ENCODE results near the gene STRIT1.
"Not testable (repeated sequence)": the region's sequence is repeated elsewhere in the genome, so short reads cannot be mapped to it uniquely, and the experiment has no call there.

Gene STRIT1

DNA sequence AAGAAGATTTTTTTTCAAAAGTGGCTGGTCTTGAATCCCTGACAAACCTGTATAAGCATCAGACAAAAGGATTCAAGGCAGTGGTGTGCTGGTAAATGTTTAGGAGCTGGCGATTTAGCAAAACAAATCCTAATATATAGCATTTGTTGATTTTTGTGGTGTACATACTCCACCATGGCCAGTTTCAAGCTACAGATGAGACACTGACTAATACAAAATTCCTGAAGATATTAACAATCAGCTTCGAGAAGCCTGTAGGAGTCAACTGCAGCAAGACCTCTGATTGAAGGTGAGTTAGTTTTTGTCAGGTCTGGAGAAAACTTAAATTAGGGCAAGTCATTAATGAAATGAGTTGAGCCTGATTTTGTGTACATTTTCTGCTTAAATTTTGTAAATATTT is 6.7 kb downstream of the STRIT1 start:
- H3K27ac ChIP-seq (ENCODE audit: low read depth, low read length) = no peak overlapping the region
- H3K9ac ChIP-seq (ENCODE audit: low read length) = no peak overlapping the region
- H3K27me3 ChIP-seq (ENCODE audit: control insufficient read depth in 1 of 2, insufficient read depth in 2 of 2, low read length in 2 of 2) = no peaks in the 10 kb centered on the region
- H3K9me3 ChIP-seq (ENCODE audit: low read length) = no peaks in the 10 kb centered on the region
- H3K4me1 ChIP-seq (ENCODE audit: insufficient read depth, low read length) = no peaks in the 10 kb centered on the region
- H3K36me3 ChIP-seq (ENCODE audit: insufficient read depth, low read length) = no peaks in the 10 kb centered on the region
- no peak overlapping the region for H3K4me3 ChIP-seq (ENCODE audit: low read depth in 1 of 2, low read length in 2 of 2)

DNA sequence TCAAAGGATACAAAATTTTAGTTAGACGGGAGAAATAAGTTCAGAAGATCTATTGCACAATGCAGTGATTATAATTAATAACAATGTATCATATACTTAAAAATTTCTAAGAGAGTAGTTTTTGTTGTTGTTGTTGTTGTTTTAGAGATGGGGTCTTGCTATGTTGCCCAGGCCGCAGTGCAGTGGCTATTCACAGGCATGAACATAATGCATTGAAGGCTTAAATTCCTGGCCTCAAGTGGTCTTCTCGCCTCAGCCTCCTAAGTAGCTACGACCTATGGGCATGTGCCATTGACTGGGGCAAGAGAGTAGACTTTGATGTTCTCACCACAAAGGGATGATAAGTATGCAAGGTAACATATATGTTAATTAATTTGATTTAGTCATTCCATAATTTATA is 7.5 kb downstream of the STRIT1 start:
- no peaks in the 10 kb centered on the region for H3K27me3 ChIP-seq (ENCODE audit: control insufficient read depth in 1 of 2, insufficient read depth in 2 of 2, low read length in 2 of 2)
- no peaks in the 10 kb centered on the region for H3K4me1 ChIP-seq (ENCODE audit: insufficient read depth, low read length)
- H3K36me3 ChIP-seq (ENCODE audit: insufficient read depth, low read length) = no peaks in the 10 kb centered on the region
- no peak overlapping the region for H3K4me3 ChIP-seq (ENCODE audit: low read depth in 1 of 2, low read length in 2 of 2)
- no peak overlapping the region for H3K9ac ChIP-seq (ENCODE audit: low read length)
- no peak overlapping the region for H3K27ac ChIP-seq (ENCODE audit: low read depth, low read length)
- H3K9me3 ChIP-seq (ENCODE audit: low read length) = no peaks in the 10 kb centered on the region

DNA sequence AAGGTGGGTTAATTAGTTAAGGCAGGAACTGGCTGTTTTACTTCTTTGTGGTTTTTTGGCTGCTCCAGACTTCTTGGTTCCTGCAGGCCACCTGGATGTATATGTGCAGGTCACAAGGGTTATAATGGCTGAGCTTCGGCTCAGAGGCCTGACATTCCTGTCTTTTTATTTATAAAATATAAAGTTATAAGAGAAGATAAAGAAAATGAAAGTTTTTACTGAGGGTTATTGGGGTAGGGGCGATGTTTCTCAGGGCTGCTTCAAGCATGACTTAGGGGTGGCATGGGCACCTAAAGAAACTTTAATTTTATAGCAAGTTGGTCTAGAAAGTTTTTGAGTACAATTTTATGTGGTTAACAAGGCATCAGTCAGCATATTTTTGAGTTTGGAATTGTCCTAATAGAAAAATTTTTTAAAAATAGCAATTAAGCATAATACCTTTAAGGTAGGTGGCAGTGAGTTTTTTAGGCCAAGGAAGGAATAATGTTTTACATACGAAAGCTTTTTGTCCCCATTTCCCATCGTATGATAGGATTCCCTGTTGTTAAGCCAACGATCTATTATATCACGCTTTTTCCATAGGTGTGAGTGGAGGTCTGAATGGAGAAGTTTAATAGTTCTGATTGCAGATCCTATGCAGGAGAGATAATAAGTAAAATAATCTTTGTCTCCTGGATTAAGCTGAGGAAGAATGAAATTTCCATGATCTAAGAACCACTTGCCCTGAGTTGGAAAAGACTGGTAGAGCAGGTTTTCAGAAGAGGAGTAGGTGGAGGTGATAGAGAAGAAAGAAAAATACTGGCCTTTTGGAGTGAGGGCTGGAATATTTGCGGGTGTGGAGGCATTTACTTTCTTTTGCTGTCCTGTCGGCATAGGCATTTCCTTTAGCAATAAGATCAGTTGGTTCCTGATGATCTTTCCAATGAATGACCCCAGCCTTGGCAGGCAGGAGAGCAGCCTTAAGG is 10.1 kb downstream of the STRIT1 start:
- no peaks in the 10 kb centered on the region for H3K9me3 ChIP-seq (ENCODE audit: low read length)
- H3K36me3 ChIP-seq (ENCODE audit: insufficient read depth, low read length) = no peaks in the 10 kb centered on the region
- no peak overlapping the region for H3K4me3 ChIP-seq (ENCODE audit: low read depth in 1 of 2, low read length in 2 of 2)
- no peaks in the 10 kb centered on the region for H3K4me1 ChIP-seq (ENCODE audit: insufficient read depth, low read length)
- no peak overlapping the region for H3K9ac ChIP-seq (ENCODE audit: low read length)
- H3K27ac ChIP-seq (ENCODE audit: low read depth, low read length) = no peak overlapping the region
- no peaks in the 10 kb centered on the region for H3K27me3 ChIP-seq (ENCODE audit: control insufficient read depth in 1 of 2, insufficient read depth in 2 of 2, low read length in 2 of 2)

DNA sequence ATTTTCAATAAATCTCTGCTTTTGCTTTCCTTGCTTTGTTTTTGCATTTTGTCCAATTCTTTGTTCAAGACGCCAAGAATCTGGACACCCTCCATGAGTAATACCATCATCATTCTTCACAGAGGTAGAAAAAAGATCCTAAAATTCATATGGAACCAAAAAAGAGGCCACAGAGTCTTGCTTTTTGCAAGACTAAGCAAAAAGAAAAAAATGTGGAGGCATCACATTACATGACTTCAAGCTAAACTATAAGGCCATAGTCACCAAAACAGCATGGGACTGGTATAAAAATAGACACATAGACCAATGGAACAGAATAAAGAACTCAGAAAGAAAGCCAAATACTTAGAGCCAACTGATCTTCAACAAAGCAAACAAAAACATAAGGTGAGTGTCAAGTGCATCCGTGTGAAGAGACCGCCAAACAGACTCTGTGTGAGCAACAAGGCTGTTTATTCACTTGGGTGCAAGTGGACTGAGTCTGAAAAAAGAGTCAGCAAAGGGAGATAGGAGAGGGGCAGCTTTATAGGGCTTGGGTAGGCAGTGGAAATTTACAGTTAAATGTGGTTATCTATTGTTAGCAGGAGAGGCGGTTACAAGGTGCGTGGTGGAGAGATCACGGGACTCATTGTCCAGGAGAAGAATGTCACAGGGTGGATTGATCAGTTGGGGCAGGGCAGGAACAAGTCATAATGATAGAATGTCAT is 10.9 kb downstream of the STRIT1 start:
- H3K27ac ChIP-seq (ENCODE audit: low read depth, low read length) = no peak overlapping the region
- no peaks in the 10 kb centered on the region for H3K4me1 ChIP-seq (ENCODE audit: insufficient read depth, low read length)
- no peaks in the 10 kb centered on the region for H3K9me3 ChIP-seq (ENCODE audit: low read length)
- H3K4me3 ChIP-seq (ENCODE audit: low read depth in 1 of 2, low read length in 2 of 2) = no peak overlapping the region
- H3K27me3 ChIP-seq (ENCODE audit: control insufficient read depth in 1 of 2, insufficient read depth in 2 of 2, low read length in 2 of 2) = no peaks in the 10 kb centered on the region
- no peaks in the 10 kb centered on the region for H3K36me3 ChIP-seq (ENCODE audit: insufficient read depth, low read length)
- no peak overlapping the region for H3K9ac ChIP-seq (ENCODE audit: low read length)

DNA sequence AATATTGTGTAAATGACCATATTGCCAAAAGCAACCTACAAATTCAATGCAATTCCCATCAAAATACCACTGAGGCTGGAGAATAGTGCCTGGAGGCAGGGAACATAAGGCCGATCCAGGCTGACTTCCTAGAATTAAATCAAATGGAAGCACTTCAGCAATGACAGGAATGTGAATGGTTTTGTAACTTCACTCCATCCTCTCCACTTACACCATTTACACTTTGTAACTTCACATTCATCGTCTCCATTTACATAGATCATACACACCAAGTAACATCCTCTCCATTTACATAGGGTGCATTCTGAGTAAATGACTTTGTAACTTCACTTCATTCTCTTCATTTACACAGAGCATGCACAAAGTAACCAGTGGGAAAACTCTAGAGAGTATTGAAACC is 11.6 kb downstream of the STRIT1 start:
- Histone ChIP-seq H3K9ac (ENCODE audit: low read length) (no peak overlapping the region), H3K36me3 (ENCODE audit: insufficient read depth, low read length) (no peaks in the 10 kb centered on the region), H3K4me1 (ENCODE audit: insufficient read depth, low read length) (no peaks in the 10 kb centered on the region), H3K27me3 (ENCODE audit: control insufficient read depth in 1 of 2, insufficient read depth in 2 of 2, low read length in 2 of 2) (no peaks in the 10 kb centered on the region), H3K27ac (ENCODE audit: low read depth, low read length) (no peak overlapping the region), H3K9me3 (ENCODE audit: low read length) (no peaks in the 10 kb centered on the region), H3K4me3 (ENCODE audit: low read depth in 1 of 2, low read length in 2 of 2) (no peak overlapping the region)

DNA sequence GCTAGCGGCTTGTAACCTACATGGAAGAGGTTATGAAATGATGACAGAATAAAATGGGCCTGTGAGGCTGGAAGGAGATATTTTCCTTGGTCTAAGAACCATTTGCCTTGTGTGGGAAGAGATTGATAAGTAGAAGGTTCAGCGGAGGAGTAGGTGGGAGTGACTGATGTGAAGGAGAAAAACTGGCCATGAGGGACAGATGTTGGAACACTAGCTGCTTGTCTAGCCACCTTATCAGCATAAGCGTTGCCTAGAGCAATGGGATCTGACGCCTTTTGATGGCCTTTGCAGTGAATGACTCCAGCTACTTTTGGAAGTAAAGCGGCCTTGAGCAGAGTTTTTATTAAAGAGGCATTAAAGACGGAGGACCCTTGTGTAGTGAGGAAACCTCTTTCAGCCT is 17.4 kb downstream of the STRIT1 start:
- H3K27me3 ChIP-seq (ENCODE audit: control insufficient read depth in 1 of 2, insufficient read depth in 2 of 2, low read length in 2 of 2); H3K9ac ChIP-seq (ENCODE audit: low read length); H3K4me3 ChIP-seq (ENCODE audit: low read depth in 1 of 2, low read length in 2 of 2); H3K4me1 ChIP-seq (ENCODE audit: insufficient read depth, low read length); H3K9me3 ChIP-seq (ENCODE audit: low read length); H3K27ac ChIP-seq (ENCODE audit: low read depth, low read length); H3K36me3 ChIP-seq (ENCODE audit: insufficient read depth, low read length): not testable (repeated sequence)

DNA sequence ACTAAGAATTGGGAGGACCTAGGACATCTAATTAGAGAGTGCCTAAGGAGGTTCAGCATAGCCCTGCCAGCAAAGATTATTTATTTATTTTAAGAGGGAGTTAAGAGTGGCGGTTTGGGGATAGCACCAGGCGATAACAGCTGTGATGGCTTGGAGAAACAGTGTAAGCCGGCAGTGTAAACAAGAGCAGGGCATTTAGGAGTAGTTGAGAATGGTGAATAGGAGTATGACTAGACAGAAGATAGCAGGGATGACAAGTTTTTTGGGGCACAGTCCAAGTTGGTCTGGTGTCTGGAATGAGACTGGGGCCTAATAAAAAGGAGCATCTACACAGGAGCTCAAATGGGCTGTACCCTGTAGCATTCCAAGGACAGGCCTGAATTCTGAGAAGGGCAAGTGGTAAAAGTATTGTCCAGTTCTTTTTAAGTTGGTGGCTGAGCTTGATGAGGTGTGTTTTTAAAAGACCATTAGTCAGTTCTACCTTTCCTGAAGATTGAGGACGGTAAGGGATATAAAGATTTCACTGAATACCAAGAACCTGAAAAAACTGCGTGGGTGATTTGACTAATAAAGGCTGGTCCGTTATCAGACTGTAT is 18.2 kb downstream of the STRIT1 start:
- not testable (repeated sequence) for H3K4me1 ChIP-seq (ENCODE audit: insufficient read depth, low read length); H3K27me3 ChIP-seq (ENCODE audit: control insufficient read depth in 1 of 2, insufficient read depth in 2 of 2, low read length in 2 of 2); H3K9ac ChIP-seq (ENCODE audit: low read length); H3K4me3 ChIP-seq (ENCODE audit: low read depth in 1 of 2, low read length in 2 of 2); H3K27ac ChIP-seq (ENCODE audit: low read depth, low read length); H3K9me3 ChIP-seq (ENCODE audit: low read length); H3K36me3 ChIP-seq (ENCODE audit: insufficient read depth, low read length)

DNA sequence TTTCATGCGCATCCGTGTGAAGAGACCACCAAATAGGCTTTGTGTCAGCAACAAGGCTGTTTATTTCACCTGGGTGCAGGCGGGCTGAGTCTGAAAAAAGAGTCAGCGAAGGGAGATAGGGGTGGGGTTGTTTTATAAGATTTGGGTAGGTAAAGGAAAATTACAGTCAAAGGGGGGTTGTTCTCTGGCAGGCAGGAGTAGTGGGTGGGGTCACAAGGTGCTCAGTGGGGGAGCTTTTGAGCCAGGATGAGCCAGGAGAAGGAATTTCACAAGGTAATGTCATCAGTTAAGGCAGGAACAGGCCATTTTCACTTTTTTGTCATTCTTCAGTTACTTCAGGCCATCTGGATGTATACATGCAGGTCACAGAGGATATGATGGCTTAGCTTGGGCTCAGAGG is 19.0 kb downstream of the STRIT1 start:
- H3K4me3 ChIP-seq (ENCODE audit: low read depth in 1 of 2, low read length in 2 of 2); H3K36me3 ChIP-seq (ENCODE audit: insufficient read depth, low read length); H3K27ac ChIP-seq (ENCODE audit: low read depth, low read length); H3K9ac ChIP-seq (ENCODE audit: low read length); H3K4me1 ChIP-seq (ENCODE audit: insufficient read depth, low read length); H3K9me3 ChIP-seq (ENCODE audit: low read length); H3K27me3 ChIP-seq (ENCODE audit: control insufficient read depth in 1 of 2, insufficient read depth in 2 of 2, low read length in 2 of 2): not testable (repeated sequence)

DNA sequence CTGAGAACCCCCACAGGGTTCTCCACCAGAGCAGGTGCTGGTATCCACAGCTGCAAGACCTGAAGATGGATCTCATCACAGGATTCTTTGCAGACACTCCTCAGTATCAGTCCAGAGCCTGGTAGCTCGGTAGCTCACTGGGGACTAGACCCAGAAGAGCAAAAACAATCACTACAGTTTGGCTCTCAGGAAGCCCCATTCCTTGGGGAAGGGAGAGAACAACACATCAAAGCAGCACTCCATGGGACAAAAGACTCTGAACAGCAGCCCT is 22.2 kb downstream of the STRIT1 start:
- Histone ChIP-seq H3K9me3 (ENCODE audit: low read length) (no peaks in the 10 kb centered on the region), H3K4me3 (ENCODE audit: low read depth in 1 of 2, low read length in 2 of 2) (no peak overlapping the region), H3K4me1 (ENCODE audit: insufficient read depth, low read length) (no peaks in the 10 kb centered on the region), H3K36me3 (ENCODE audit: insufficient read depth, low read length) (no peaks in the 10 kb centered on the region), H3K9ac (ENCODE audit: low read length) (no peak overlapping the region), H3K27me3 (ENCODE audit: control insufficient read depth in 1 of 2, insufficient read depth in 2 of 2, low read length in 2 of 2) (no peaks in the 10 kb centered on the region), H3K27ac (ENCODE audit: low read depth, low read length) (no peak overlapping the region)

DNA sequence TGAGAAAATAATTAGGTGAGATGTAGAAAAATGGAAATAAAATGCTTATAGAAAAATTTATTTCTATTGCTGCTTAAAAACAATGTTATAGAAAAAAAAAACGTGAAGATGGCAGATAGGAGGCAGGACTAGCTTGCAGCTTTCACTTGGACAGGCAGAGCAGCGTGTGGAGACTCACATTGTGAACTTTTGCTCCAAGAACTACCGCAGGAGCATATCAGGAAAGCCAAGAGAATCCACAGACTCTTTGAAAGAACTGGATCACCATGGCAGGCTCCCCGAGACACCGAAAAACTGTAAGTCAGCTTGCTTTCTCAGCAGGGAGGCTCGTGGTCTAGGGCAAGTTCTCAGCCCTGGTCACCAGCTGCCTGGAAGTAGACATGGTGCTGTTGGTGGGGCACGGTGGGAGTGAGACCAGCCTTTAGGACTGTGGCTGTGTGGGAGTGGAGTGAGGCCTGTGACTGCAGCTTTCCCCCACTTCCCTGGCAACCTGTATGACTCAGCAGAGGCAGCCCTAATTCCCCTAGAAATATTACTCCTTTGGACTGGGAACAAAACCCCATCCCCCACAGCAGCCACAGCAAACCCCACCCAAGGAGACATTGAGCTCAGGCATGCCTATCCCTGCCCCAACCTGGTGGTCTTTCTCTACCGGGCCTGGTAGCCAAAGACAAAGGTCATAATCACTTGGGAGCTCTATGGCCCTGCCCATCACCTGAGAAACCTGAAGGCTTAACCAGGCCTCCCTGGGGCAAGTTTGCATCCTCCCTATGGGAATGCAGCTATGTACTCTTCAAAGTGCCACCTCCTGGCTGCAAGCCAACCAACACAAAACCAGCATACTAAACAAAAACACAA is 22.8 kb downstream of the STRIT1 start:
- H3K4me3 ChIP-seq (ENCODE audit: low read depth in 1 of 2, low read length in 2 of 2) = no peak overlapping the region
- H3K9ac ChIP-seq (ENCODE audit: low read length) = no peak overlapping the region
- H3K4me1 ChIP-seq (ENCODE audit: insufficient read depth, low read length) = no peaks in the 10 kb centered on the region
- H3K9me3 ChIP-seq (ENCODE audit: low read length) = no peaks in the 10 kb centered on the region
- no peaks in the 10 kb centered on the region for H3K27me3 ChIP-seq (ENCODE audit: control insufficient read depth in 1 of 2, insufficient read depth in 2 of 2, low read length in 2 of 2)
- H3K36me3 ChIP-seq (ENCODE audit: insufficient read depth, low read length) = no peaks in the 10 kb centered on the region
- no peak overlapping the region for H3K27ac ChIP-seq (ENCODE audit: low read depth, low read length)

DNA sequence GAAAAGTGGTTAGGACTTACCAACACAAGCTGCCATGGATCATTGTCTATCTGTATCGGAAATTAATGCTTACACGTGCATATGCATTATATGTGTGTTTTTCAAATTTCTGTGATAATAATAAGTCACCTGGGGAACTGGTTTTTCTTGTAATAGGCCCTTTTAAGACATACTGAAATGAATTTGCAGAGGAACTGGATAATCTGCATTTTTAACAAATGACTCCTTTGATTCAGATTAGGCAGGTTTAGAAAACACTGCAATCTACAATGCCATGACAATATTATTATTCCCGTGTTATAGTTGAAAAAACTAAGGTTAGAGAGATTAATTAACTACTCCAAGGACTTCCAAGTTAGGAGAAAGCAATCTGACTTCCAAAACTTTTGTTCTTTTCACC is 23.4 kb downstream of the STRIT1 start:
- Histone ChIP-seq H3K9ac (ENCODE audit: low read length) (no peak overlapping the region), H3K4me1 (ENCODE audit: insufficient read depth, low read length) (no peaks in the 10 kb centered on the region), H3K4me3 (ENCODE audit: low read depth in 1 of 2, low read length in 2 of 2) (no peak overlapping the region), H3K9me3 (ENCODE audit: low read length) (no peaks in the 10 kb centered on the region), H3K27ac (ENCODE audit: low read depth, low read length) (no peak overlapping the region), H3K27me3 (ENCODE audit: control insufficient read depth in 1 of 2, insufficient read depth in 2 of 2, low read length in 2 of 2) (no peaks in the 10 kb centered on the region), H3K36me3 (ENCODE audit: insufficient read depth, low read length) (no peaks in the 10 kb centered on the region)

Data from muscle layer of colon (tissue), 2 donors.